BJ (cell line): ENCODE results near the gene OAS2. TPM values are rescaled to one million over a fixed set of nuclear protein-coding genes. Genes with fewer than 3 reads are reported as not detected.

Experiments used
- CTCF ChIA-PET: fragments of 350-600 bp; formaldehyde crosslinking; extraction: SDS; loops from one replicate; lab custom pipeline; 2021; ENCODE audit warnings: antibody characterized with exemption, inconsistent platforms; lab: Yijun Ruan, JAX
- POLR2A ChIA-PET: fragments of 300-600 bp; sonication (Branson Sonifier 250); formaldehyde crosslinking; extraction: SDS; loops from one replicate; lab custom pipeline; 2021; ENCODE audit warnings: antibody characterized with exemption; lab: Charles Lee
- DNase-seq: peaks from one replicate; pipeline ENCODE4 v3.0.0-alpha.2; 2011; ENCODE audit warnings: low read depth
- H3K27me3 ChIP-seq: 2 replicates; pipeline ENCODE4 v1.6.0; 2011; ENCODE audit warnings: low read length; ENCODE audit not compliant: control insufficient read depth, insufficient read depth
- H3K36me3 ChIP-seq: 2 replicates; pipeline ENCODE4 v1.5.1; 2011; ENCODE audit warnings: low read length; ENCODE audit not compliant: control insufficient read depth, insufficient read depth
- H3K4me3 ChIP-seq: 2 replicates; pipeline ENCODE4 v1.5.1; 2011; ENCODE audit warnings: low read depth, mild to moderate bottlenecking, control low read depth, low read length
- polyA plus RNA-seq: library from polyadenylated mRNA; depleted of rRNA; stranded (reverse); fragments of >200 nt; gene quantifications from 2 replicates; pipeline ENCODE4 v1.2.3, GENCODE V29; 2011
- TF ChIP-seq, protein P1 (sequence below): IDR thresholded peaks from 2 replicates; pipeline ENCODE4 v1.5.1; 2011; ENCODE audit warnings: low read depth, mild to moderate bottlenecking, control low read depth, inconsistent platforms, low read length, moderate library complexity; ENCODE audit not compliant: insufficient read depth

Gene OAS2
- polyA plus RNA-seq, 1 experiment: 1.2 TPM

DNA sequence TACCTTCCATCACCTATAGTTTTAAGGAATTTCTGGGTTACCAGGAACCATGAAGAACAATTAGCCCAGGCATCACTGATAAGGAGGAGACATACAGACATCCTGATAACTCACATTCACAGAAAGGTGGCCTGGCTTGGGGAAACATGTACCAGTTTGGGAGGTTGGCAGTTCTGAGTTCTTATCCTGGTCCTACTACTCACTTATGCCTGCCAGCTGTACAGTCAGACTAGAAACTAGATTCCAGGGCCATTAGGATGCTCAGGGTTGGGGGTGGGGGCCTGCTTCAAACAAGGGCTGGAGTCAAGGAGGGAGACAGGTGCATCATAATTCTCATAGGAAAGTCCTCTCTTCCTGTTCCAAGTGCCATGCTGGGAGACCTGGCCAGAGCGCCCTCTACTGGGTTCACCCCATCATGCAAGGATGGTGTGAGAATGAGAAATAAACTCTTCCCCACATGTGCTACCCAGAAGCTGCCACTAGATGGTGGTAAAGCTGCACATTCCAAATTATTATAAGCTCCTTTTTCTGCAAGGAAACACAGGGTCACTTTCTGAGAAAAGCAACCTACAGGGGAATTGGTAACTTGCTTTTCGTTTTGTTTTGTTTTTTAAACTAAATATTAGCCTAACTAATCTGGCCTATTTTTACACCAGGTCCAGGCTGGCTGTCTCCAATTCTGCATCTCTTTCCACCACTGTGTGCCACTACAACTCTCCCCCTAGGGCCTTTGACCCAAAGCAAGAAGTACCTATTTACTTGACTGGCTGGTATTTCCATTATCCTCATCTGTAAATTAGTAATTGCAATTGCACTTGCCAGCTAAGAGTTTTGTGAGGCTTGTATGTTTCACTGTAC, 14.5 kb downstream of the OAS2 start:
- no peaks in the 10 kb centered on the region; the same call in 1 of the 2 replicates for H3K27me3 ChIP-seq
- H3K36me3 ChIP-seq: no peaks in the 10 kb centered on the region
- TF ChIP-seq, protein P1, sequence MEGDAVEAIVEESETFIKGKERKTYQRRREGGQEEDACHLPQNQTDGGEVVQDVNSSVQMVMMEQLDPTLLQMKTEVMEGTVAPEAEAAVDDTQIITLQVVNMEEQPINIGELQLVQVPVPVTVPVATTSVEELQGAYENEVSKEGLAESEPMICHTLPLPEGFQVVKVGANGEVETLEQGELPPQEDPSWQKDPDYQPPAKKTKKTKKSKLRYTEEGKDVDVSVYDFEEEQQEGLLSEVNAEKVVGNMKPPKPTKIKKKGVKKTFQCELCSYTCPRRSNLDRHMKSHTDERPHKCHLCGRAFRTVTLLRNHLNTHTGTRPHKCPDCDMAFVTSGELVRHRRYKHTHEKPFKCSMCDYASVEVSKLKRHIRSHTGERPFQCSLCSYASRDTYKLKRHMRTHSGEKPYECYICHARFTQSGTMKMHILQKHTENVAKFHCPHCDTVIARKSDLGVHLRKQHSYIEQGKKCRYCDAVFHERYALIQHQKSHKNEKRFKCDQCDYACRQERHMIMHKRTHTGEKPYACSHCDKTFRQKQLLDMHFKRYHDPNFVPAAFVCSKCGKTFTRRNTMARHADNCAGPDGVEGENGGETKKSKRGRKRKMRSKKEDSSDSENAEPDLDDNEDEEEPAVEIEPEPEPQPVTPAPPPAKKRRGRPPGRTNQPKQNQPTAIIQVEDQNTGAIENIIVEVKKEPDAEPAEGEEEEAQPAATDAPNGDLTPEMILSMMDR: peak; percentile 91
- DNase-seq: peak; percentile 8
- H3K4me3 ChIP-seq: no peak overlapping the region
- ChIA-PET CTCF (interaction anchor here (0.6 to 4.9 kb wide), 32 partner anchors 9 to 535 kb away, joined by 3 to 28 read pairs (median 4); partner anchors contain the start of gene OAS2), POLR2A (no interaction called here)

DNA sequence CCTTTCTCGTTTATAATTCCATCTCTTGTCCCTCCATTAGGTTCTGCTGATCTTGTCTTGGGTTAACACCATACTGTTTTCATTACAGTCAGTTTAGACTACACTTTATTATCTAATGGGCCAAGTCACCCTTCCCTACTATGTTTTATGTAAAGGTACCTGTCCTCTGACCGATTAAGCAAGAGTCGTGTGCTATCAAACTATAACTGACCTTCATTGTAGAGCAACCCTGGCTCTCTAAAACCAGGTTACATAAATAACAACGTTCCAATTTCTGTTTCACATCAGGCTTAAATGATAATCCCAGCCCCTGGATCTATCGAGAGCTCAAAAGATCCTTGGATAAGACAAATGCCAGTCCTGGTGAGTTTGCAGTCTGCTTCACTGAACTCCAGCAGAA, 16.7 kb downstream of the OAS2 start:
- Histone ChIP-seq H3K4me3 (no peak overlapping the region), H3K27me3 (no peaks in the 10 kb centered on the region; the same call in 1 of the 2 replicates), H3K36me3 (no peaks in the 10 kb centered on the region)
- no peak for DNase-seq
- ChIA-PET CTCF (no interaction called here), POLR2A (no interaction called here)
- TF ChIP-seq, protein P1: no peak

DNA sequence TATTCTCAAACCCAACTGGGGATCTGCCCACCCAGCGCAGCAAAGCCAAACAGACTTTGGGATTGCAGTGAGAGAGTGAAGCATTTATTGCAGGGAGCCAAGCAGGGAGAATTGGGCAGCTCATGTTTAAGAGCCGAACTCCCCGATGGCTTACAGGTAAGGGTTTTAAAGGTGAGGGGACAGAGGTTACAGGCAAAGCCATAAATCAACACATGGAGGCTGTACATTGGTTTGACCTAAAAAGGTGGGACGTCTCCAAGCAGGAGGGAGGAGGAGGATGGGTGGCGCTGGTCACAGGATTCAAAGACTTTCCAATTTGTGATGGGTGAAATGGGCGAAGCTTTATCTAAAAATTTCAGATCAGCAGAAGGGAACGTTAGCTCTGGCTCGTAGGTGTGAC, 18.2 kb downstream of the OAS2 start:
- TF ChIP-seq, protein P1: no peak
- POLR2A ChIA-PET: no interaction called here
- Histone ChIP-seq H3K27me3 (no peaks in the 10 kb centered on the region; the same call in 1 of the 2 replicates), H3K4me3 (no peak overlapping the region), H3K36me3 (no peaks in the 10 kb centered on the region)
- DNase-seq: no peak
- CTCF ChIA-PET: no interaction called here

DNA sequence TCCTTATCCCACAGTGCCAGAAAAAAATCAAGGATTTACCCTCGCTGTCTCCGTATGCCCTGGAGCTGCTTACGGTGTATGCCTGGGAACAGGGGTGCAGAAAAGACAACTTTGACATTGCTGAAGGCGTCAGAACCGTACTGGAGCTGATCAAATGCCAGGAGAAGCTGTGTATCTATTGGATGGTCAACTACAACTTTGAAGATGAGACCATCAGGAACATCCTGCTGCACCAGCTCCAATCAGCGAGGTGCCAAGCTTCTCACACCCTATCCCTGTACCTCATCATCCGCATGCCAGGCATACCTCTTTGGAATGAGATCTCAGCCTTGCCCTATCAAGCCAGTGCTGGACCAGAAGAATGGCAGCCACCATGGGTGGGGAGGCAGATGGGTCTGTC, 19.2 kb downstream of the OAS2 start:
- ChIA-PET CTCF (interaction anchor here (0.8 to 1.7 kb wide), 2 partner anchors 9 to 13 kb away, joined by 4 read pairs; no protein-coding TSS in a partner anchor), POLR2A (no interaction called here)
- TF ChIP-seq, protein P1: no peak
- Histone ChIP-seq H3K27me3 (no peaks in the 10 kb centered on the region; the same call in 1 of the 2 replicates), H3K36me3 (no peaks in the 10 kb centered on the region), H3K4me3 (no peak overlapping the region)
- no peak for DNase-seq

DNA sequence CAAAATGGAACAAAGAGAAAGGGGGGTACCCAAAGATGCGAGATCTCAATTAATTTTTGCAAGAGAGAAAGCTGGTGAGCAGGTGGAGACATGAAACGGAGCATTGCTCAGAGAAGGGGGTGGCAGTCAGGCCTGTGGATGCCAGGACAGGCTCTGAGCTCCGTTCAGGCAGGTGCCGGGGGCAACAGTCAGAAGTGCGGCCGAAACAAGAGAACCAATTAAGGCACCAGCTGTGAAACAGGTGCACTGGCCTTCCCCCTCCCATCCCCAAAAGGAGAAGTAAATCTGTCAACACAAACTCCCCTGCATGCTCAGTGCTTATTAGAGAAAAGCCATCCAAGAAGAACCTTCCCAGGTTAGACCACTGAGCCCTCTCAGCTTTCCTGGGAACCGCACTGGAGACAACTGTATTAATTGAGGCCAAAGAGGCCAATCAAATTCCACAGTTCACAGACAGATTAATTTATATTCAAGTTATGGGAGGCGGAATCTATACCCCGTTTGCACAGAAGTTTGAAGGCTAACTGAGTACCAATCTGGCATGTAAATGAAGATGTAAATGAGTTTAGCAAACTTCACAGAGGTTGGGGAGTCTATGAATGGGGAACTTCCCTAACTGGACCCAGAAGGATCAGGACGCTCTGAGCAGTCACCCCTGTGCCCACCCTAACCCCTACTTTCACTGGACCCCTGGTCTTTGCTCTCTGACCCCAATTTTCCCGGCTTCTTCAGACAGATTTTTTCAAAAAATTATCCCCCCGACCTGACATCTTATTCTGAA, 20.9 kb downstream of the OAS2 start:
- Histone ChIP-seq H3K4me3 (no peak overlapping the region), H3K27me3 (no peaks in the 10 kb centered on the region; the same call in 1 of the 2 replicates), H3K36me3 (no peaks in the 10 kb centered on the region)
- TF ChIP-seq, protein P1: no peak
- no peak for DNase-seq
- ChIA-PET POLR2A (no interaction called here), CTCF (interaction anchor here (1.7 kb wide), 1 partner anchor 8 kb away, joined by 4 read pairs; no protein-coding TSS in a partner anchor)
